K562 (cell line): Measurements from ENCODE around the gene SH3BP5. TPM values are rescaled to one million over a fixed set of nuclear protein-coding genes. Genes with fewer than 3 reads are reported as not detected.

Experiments used
- DLX4 ChIP-seq: fragments of 250-450 bp; sonication (Bioruptor Pico); IDR thresholded peaks from 2 replicates; pipeline ENCODE4 v1.6.1; 2021; ENCODE audit warnings: mild to moderate bottlenecking
- EHMT2 ChIP-seq: fragments of 450-650 bp; IDR thresholded peaks from 2 replicates; pipeline ENCODE4 v1.6.1; 2018; ENCODE audit warnings: antibody characterized with exemption
- MAFK ChIP-seq: IDR thresholded peaks from 2 replicates; pipeline ENCODE4 v1.6.1; 2011; ENCODE audit warnings: low read length, improper control_type of control experiment
- NBN ChIP-seq: fragments of 450-650 bp; IDR thresholded peaks from 2 replicates; pipeline ENCODE4 v1.6.1; 2016; ENCODE audit warnings: low read depth, mild to moderate bottlenecking
- SMARCC2 ChIP-seq: fragments of 450-650 bp; IDR thresholded peaks from 2 replicates; pipeline ENCODE4 v1.6.1; 2017; ENCODE audit warnings: antibody characterized with exemption, moderate library complexity, mild to moderate bottlenecking, low read depth
- SPI1 ChIP-seq: IDR thresholded peaks from 2 replicates; pipeline ENCODE4 v1.6.1; 2011; ENCODE audit warnings: low read depth, low read length, control low read depth, borderline replicate concordance
- TSC22D4 ChIP-seq: fragments of 450-650 bp; IDR thresholded peaks from 2 replicates; pipeline ENCODE4 v1.6.1; 2016; ENCODE audit warnings: missing genetic modification characterization, missing biosample characterization, control low read depth
- ZBTB17 ChIP-seq: fragments of 450-650 bp; formaldehyde crosslinking; IDR thresholded peaks from 2 replicates; pipeline ENCODE4 v1.4.0; 2020; ENCODE audit warnings: mild to moderate bottlenecking
- ZBTB2 ChIP-seq: fragments of 450-650 bp; IDR thresholded peaks from 2 replicates; pipeline ENCODE4 v1.6.1; 2016; ENCODE audit warnings: antibody characterized with exemption
- ZBTB40 ChIP-seq, 2 experiments: fragments of 450-650 bp in 1 of 2; sonication (generic) in 1 of 2; formaldehyde crosslinking in 1 of 2; IDR thresholded peaks; 2 replicates each; pipeline versions ENCODE4 v1.7.1 to v1.9.0; 2016 to 2022; ENCODE audit warnings: inconsistent platforms in 1 of 2, mild to moderate bottlenecking in 1 of 2, missing genetic modification reagents in 1 of 2
- ZNF518B ChIP-seq: fragments of 250-450 bp; sonication (Bioruptor Pico); IDR thresholded peaks from 2 replicates; pipeline ENCODE4 v1.5.0; 2021; ENCODE audit warnings: mild to moderate bottlenecking, moderate library complexity
- polyA plus RNA-seq, 8 experiments: library from polyadenylated mRNA; depleted of rRNA in 4 of 8; stranded (reverse) in 5 of 8; unstranded in 3 of 8; fragments of >200 nt; fragmentation: Nextera tagmentation in 2 of 8; fragmentation: Illumina TruSeq in 1 of 8; extraction: Ambion mirVana in 2 of 8; extraction: Trizol in 1 of 8; gene quantifications; 2 replicates each; pipeline versions ENCODE4 v1.2.1 to v1.2.3, GENCODE V29; 2011 to 2014; ENCODE audit warnings: inconsistent platforms in 1 of 8, missing spikeins in 1 of 8
- total RNA-seq, 7 experiments: library from RNA; depleted of rRNA in 6 of 7; stranded (reverse); fragments of >200 nt in 6 of 7; fragmentation: Illumina TruSeq in 2 of 7; extraction: Trizol in 2 of 7; gene quantifications; 2 replicates each; pipeline versions ENCODE4 v1.2.1 to v1.2.3, GENCODE V29; 2011 to 2021; ENCODE audit warnings: low replicate concordance in 1 of 7

Gene SH3BP5
- total and polyA plus RNA-seq, 9 of the 15 experiments (the other 6 are each of a cell fraction or from before 2014, with no cell fraction given), result 2.9 to 29.0 (median 14.9) TPM

GRCh38 chr3:15318661-15319060, 13.7 kb downstream of the SH3BP5 start (continued):
- TF ChIP-seq ZNF518B (CRISPR knock-in tag), result no peak
- TF ChIP-seq SPI1, result no peak
- TF ChIP-seq EHMT2, result no peak
- no peak for TF ChIP-seq SMARCC2
- no peak for TF ChIP-seq ZBTB40 (IDR thresholded peaks at IDR 0.05)
- TF ChIP-seq ZBTB40 (CRISPR knock-in tag; IDR thresholded peaks at IDR 0.05), result no peak
- no peak for TF ChIP-seq ZBTB2
- no peak for TF ChIP-seq TSC22D4 (tag)
- TF ChIP-seq MAFK, result no peak
- TF ChIP-seq DLX4 (CRISPR knock-in tag), result no peak
- no peak for TF ChIP-seq NBN
- no peak for TF ChIP-seq ZBTB17 (CRISPR knock-in tag)
